Cerebellar cortex (tissue), 1 donor: ENCODE data around the gene SERPINF2.
"Not testable (repeated sequence)": the region's sequence is repeated elsewhere in the genome, so short reads cannot be mapped to it uniquely, and the experiment has no call there.

ENCODE experiments used
- DNase-seq: peaks from one replicate; pipeline ENCODE4 v3.0.0-alpha.2; 2015; ENCODE audit warnings: low spot score

The SERPINF2 gene

DNA sequence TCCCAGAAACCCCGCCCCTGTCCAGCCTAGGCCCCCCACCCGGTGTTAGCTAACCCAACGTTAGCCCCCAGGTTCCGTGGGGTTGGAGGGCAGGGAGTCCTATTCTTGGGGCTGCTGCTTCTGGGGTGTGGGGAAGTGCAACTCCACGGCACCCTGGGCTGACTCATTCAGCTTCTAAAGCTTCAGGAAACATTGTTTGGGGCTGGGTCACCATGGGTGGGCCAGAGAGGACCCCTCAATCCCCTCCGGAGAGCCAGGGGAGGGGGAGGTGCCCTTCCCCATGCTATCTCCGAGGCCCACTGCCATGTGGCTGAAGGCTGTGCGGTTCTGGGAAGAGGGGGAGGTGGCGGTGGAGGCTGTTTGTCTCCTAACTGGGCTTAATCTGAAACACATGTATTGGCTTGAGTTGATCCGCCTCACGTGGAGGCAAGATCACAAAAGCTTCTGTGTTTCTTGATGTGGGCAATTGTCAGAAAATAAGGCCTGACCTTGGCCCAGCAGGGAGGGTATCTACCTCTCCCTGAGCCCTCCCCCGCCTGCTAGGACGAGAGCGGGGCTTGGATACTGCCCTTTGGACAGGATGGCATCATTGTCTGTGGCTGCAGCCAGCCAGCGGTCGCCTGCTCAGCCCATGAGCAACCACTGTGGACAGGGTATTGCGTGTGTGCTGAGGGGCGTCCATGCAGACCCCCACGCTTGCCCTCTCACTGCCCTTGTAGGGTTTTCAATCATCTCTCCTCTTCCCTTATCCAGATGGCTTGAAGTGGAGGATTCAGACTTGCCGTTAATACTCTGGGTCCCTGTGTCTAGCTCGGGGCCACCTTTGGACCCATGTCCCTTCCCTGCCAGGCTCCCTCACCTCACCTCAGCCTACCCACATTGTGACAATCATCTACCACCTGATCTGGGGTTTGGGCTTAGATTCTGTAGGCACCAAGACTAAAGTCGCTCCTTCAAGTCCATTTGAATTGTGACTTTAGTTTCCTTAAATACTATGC lies 20.5 kb downstream of the SERPINF2 start:
- peak; percentile 28 for DNase-seq

- DNase-seq: no peak
These were observed 21.6 kb downstream of the SERPINF2 start for GRCh38 chr17:1764284-1764683.

- DNase-seq: not testable (repeated sequence)
These were observed 22.0 kb downstream of the SERPINF2 start for GRCh38 chr17:1764705-1765104.

DNA sequence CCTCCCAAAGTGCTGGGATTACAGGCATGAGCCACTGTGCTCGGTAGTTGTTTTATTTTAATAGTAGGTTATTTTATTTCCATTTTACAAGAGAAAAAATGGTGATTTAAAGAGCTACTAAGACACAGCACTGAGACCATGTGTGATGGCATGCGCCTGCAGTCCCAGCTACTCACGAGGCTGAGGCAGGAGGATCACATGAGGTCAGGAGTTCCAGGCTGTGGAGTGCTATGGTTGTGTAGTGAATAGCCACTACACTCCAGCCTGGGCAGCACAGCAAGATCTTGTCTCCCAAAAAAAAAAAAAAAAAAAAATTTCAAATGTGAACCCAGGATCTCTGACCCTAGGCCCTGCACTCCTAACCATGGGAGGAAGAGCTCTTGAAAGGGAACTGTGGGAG lies 22.9 kb downstream of the SERPINF2 start:
- no peak for DNase-seq

GRCh38 chr17:1766382-1767135 lies 23.9 kb downstream of the SERPINF2 start:
- DNase-seq: no peak

- no peak for DNase-seq
These were observed 24.7 kb downstream of the SERPINF2 start for GRCh38 chr17:1767358-1767757.

DNA sequence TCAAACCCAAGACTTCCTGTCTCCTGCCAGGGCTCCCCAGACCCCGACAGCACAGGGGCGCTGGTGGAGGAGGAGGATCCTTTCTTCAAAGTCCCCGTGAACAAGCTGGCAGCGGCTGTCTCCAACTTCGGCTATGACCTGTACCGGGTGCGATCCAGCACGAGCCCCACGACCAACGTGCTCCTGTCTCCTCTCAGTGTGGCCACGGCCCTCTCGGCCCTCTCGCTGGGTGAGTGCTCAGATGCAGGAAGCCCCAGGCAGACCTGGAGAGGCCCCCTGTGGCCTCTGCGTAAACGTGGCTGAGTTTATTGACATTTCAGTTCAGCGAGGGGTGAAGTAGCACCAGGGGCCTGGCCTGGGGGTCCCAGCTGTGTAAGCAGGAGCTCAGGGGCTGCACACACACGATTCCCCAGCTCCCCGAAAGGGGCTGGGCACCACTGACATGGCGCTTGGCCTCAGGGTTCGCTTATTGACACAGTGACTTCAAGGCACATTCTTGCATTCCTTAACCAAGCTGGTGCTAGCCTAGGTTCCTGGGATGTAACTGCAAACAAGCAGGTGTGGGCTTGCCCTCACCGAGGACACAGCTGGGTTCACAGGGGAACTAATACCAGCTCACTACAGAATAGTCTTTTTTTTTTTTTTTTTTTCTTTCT lies 27.3 kb downstream of the SERPINF2 start:
- DNase-seq: no peak

GRCh38 chr17:1773000-1773695 lies 30.5 kb downstream of the SERPINF2 start:
- not testable (repeated sequence) for DNase-seq

DNA sequence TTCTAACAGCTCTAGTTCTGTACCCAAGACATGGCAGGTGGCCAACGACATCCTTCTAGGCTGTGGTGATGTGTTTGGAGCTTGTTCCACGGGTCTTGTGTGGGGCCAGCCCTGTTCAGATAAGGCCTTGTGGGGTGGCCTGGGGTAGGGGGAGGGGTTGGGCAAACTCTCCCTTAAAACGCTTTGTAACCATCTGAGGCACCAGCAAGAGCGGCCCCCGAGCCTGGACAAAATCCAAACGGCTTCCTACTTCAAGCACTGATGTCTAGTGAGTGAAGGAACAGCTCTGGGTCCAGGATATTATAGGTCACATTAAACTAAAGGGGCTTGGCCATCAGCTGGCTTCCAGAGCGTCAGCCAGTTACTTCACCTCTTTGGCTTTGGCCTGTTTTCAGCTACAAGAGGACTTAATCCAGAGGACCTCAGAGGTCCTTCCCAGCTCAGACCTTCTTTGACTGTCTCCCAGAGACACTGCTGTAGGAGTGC lies 31.1 kb downstream of the SERPINF2 start:
- DNase-seq: no peak

DNA sequence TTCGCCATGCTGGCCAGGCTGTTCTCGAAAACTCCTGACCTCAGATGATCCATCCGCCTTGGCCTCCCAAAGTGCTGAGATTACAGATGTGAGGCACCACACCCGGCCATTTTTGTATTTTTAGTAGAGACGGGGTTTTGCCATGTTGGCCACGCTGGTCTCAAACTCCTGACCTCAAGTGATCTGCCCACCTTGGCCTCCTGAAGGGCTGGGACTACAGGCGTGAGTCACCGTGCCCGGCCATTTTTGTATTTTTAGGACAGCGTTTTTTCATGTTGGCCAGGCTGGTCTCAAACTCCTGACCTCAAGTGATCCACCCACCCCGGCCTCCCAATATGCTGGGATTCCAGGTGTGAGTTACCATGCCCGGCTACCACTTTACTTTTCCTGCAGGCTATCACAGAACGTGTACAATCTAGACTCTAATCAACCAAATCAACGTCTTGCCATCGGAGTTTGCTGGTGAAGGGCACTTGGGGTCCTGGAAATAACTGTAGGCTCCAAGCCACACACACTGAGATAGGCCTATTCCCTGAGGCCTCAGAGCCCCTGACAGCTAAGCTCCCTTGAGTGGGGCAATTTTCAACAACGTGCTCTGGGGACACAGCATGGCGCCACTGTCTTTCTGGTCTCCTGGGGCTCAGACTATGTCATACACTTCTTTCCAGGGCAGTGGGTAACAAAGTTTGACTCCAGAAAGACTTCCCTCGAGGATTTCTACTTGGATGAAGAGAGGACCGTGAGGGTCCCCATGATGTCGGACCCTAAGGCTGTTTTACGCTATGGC lies 31.9 kb downstream of the SERPINF2 start:
- no peak for DNase-seq

- no peak for DNase-seq
These were observed 33.7 kb downstream of the SERPINF2 start for GRCh38 chr17:1776328-1776727.

DNA sequence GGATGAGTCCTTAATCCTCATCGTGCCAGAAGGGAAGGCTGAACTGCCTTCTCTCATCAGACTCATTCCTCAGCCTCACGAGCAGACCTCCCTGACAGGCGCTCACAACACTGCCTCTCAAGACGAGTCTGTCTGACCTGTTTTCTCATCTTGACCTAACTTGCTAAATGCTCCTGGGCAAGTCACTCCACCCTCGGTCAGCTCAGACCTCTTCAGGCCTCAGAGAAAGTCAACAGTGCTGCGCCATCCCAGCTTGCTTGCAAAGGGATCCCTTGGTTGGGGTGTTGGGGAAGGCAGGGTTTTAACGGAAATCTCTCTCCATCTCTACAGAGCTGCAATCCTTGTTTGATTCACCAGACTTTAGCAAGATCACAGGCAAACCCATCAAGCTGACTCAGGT lies 34.2 kb downstream of the SERPINF2 start:
- DNase-seq: no peak

GRCh38 chr17:1779571-1780131 lies 37.0 kb downstream of the SERPINF2 start:
- no peak for DNase-seq

DNA sequence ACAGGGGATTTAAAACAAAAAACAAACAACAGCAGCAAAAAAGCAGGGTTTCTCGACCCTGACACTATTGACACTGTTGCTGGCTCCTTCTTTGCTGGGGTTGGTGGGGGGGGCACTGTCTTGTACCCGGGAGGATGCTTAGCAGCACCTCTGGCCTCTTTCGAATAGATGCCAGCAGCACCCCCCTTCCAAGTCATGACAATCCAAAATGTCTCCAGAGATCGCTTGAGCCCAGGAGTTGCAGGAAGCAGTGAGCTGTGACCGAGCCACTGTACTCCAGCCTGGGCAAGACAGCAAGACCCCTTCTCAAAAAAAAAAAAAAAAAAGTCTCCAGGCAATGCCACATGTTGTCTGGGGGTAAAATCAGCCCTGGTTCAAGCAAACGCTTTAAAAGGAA lies 39.5 kb downstream of the SERPINF2 start:
- no peak for DNase-seq

DNA sequence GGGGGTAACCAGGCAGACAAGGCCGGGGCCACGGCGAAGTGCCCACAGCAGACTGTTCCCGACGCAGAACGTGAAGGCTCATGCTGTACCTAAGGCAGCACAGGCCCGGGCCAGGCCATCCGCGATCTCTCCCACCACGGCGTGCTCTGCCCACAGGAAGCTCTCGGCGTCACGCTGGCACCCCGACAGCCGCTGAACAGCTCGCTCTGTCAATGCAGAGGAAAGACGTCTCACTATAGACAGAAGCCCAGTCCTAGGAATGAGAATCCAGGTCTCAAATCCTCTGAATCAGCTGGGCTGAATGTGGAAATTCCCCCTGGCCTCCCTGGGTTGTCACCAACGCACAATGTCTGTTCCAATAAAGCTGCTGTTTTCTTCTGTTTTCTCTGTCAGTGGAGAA lies 40.6 kb downstream of the SERPINF2 start:
- no peak for DNase-seq

DNA sequence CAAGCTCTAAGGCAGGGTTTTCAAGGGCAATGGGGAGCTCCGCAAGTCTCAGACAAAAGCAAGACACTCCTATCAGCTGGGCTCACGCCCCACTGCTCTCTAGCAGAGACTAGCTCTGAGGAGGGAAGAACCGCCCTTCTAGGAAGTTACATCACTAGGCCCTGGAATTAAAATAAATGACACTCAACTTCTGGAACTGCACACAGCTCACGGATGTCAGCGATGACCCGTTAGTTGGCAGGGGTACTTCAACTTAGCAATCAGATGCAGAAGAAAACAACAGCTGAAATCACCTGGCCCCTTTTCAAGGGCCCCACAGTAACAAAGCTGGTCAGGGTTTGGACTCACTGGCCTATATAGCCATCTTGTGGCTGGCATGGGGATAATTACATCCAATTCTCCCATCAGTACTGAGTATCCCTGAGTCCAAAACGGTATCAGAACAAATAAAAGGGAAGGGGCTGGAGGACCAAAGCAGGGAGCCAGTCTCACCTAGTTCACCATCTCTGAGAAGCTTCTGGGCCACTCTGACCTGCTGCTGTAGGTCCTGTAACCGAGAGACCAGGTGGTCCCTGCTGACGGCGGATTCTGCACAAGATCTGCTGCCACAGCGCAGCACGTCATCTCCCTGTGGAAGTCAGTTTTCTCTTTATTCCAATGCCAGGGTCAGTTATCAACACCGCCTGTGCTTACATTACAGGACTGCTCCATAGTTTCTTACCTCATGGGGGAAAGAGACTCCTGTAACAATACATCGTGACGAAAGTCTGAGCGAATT lies 41.4 kb downstream of the SERPINF2 start:
- peak; percentile 64 for DNase-seq

DNA sequence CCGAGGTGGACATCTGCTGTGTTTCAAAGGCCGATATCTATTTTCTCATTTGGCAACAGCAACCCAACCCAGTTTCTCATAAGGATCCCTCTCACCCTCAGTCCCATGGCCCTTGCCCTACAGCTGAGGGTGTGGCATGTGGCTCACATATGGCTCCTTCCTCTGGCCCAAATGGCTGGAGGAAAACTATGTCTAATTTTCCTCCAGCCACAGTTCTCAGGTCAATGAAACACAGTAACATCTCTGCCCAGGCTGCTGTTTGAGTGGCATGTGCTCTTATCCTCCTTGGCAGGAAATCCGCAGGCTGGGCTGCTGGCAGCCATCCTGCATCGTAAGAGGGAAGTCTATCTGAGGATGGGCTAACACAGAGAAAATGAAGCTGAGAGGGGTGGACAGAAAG lies 43.3 kb downstream of the SERPINF2 start:
- no peak for DNase-seq

- no peak for DNase-seq
These were observed 44.0 kb downstream of the SERPINF2 start for GRCh38 chr17:1786708-1787107.

DNA sequence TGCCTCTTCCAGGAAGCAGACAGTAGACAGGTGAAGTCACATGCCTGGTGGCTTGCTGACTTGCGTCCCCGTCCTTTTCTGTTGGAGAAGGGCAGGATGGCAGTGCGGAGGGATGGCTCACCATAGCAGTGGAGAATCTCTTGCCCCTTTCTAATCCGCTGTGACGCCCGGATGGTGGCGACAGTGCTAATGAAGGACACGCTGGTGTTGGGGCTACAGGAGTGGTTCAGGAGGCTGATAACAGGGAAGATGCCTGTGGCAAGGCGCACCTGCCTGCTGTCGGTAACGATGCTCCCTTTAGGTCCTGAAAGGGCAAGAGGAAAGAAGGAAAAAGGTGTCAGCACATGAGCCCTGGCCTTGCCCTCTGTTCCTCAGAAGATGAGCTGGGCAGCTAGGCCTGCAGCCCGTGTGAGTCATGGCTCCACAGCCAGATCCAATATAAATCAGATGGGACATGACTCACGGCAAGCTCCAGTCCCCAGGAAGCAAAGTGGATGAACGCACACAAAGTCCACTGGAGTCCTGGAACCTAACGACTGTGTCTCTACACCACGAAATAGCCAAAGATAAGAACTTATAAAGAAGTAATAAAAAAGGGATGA lies 44.7 kb downstream of the SERPINF2 start:
- no peak for DNase-seq
